PC-9 (cell line): ENCODE results near the gene VSIG8. TPM values are rescaled to one million over a fixed set of nuclear protein-coding genes. Genes with fewer than 3 reads are reported as not detected.

Experiments
- BruUV-seq: library from RNA; stranded (reverse); fragments of 400-500 nt; replicated peaks from 2 replicates; lab custom pipeline; 2021; lab: Mats Ljungman, UMichigan
- CTCF ChIA-PET: fragments of 300-600 bp; sonication (Branson Sonifier 250); formaldehyde crosslinking; loops from one replicate; lab custom pipeline; 2022; ENCODE audit warnings: antibody characterized with exemption; lab: Charles Lee
- POLR2A ChIA-PET: fragments of 300-600 bp; sonication (Branson Sonifier 250); formaldehyde crosslinking; loops from one replicate; lab custom pipeline; 2022; ENCODE audit warnings: antibody characterized with exemption; ENCODE audit not compliant: unreplicated experiment; lab: Charles Lee
- DNase-seq, 2 experiments: peaks; one replicate each; pipeline versions ENCODE4 v3.0.0 to v3.0.0-alpha.2; 2015 to 2022; ENCODE audit warnings: mixed read lengths in 1 of 2
- H2AFZ ChIP-seq: fragments of 200-600 bp; sonication (generic); 2 replicates; pipeline ENCODE4 v1.8.1; 2017; ENCODE audit warnings: antibody characterized with exemption
- H3F3A ChIP-seq: fragments of 200-600 bp; sonication (generic); 2 replicates; pipeline ENCODE4 v1.8.1; 2017; ENCODE audit warnings: antibody characterized with exemption, mild to moderate bottlenecking, low read depth; ENCODE audit not compliant: insufficient read depth
- H3K27ac ChIP-seq: fragments of 200-600 bp; sonication (generic); 2 replicates; pipeline ENCODE4 v1.6.1; 2016; ENCODE audit warnings: mixed run types
- H3K27me3 ChIP-seq: fragments of 200-600 bp; sonication (generic); 2 replicates; pipeline ENCODE4 v1.6.1; 2016; ENCODE audit warnings: low read depth, mixed run types; ENCODE audit not compliant: insufficient read depth
- H3K36me3 ChIP-seq: fragments of 200-600 bp; sonication (generic); 2 replicates; pipeline ENCODE4 v1.6.1; 2016; ENCODE audit warnings: low read depth, mixed run types
- H3K4me1 ChIP-seq: fragments of 200-600 bp; sonication (generic); replicated peaks from 2 replicates; pipeline ENCODE4 v1.6.1; 2016; ENCODE audit warnings: mixed run types; ENCODE audit not compliant: insufficient read depth
- H3K4me2 ChIP-seq: fragments of 200-600 bp; sonication (generic); 2 replicates; pipeline ENCODE4 v1.6.1; 2017; ENCODE audit warnings: mixed run types
- H3K4me3 ChIP-seq: fragments of 200-600 bp; sonication (generic); 2 replicates; pipeline ENCODE4 v1.6.1; 2016; ENCODE audit warnings: mixed run types
- H3K79me2 ChIP-seq: fragments of 200-600 bp; sonication (generic); 2 replicates; pipeline ENCODE4 v1.6.1; 2017; ENCODE audit warnings: low read depth, mixed run types
- H3K9me2 ChIP-seq: fragments of 200-600 bp; sonication (generic); 2 replicates; pipeline ENCODE4 v1.8.1; 2017; ENCODE audit warnings: mild to moderate bottlenecking; ENCODE audit not compliant: insufficient read depth
- H3K9me3 ChIP-seq: fragments of 200-600 bp; sonication (generic); 2 replicates; pipeline ENCODE4 v1.8.1; 2016; ENCODE audit warnings: low read depth; ENCODE audit not compliant: insufficient read depth
- H4K20me1 ChIP-seq: fragments of 200-600 bp; sonication (generic); 2 replicates; pipeline ENCODE4 v1.8.1; 2017; ENCODE audit not compliant: insufficient read depth
- CTCF ChIP-seq: fragments of 200-600 bp; sonication (generic); conservative IDR thresholded peaks from 2 replicates; pipeline ENCODE4 v1.6.1; 2017; ENCODE audit warnings: mixed run types, antibody characterized with exemption, mild to moderate bottlenecking, moderate library complexity
- EZH2 ChIP-seq: fragments of 200-600 bp; sonication (generic); IDR thresholded peaks from 2 replicates; pipeline ENCODE4 v1.8.0; 2017; ENCODE audit warnings: antibody characterized with exemption, low read depth
- intact Hi-C: fragments of 100-400 bp; cut with micrococcal nuclease; formaldehyde crosslinking; loops from one replicate; pipeline ENCODE4 v1.10.0; 2022; ENCODE audit not compliant: unreplicated experiment
- microRNA-seq: library from miRNA; unstranded; fragments of <30 nt; microRNA quantifications from one replicate; pipeline ENCODE4 v1.2.0, GENCODE V29; 2021; ENCODE audit warnings: borderline number of aligned reads, borderline replicate concordance
- total RNA-seq: library from RNA; stranded (reverse); gene quantifications from 2 replicates; pipeline ENCODE4 v1.2.3, GENCODE V29; 2021

VSIG8 gene
- total RNA-seq, 1 experiment from 2014 or later: not detected

GRCh38 chr1:159815926-159816325 lies 46.5 kb downstream of the VSIG8 start:
- ChIA-PET CTCF (no interaction called here), POLR2A (no interaction called here)
- no peaks in the 10 kb centered on the region for H4K20me1 ChIP-seq
- no peaks in the 10 kb centered on the region for H3K9me2 ChIP-seq
- no peaks in the 10 kb centered on the region for H3F3A ChIP-seq
- H3K79me2 ChIP-seq: no peaks in the 10 kb centered on the region
- no peak overlapping the region for H2AFZ ChIP-seq
- H3K4me1 ChIP-seq: no peaks in the 10 kb centered on the region
- H3K36me3 ChIP-seq: no peaks in the 10 kb centered on the region
- H3K9me3 ChIP-seq: no peaks in the 10 kb centered on the region
- H3K27ac ChIP-seq: no peak overlapping the region
- intact Hi-C loops: no loop called here
- no peak overlapping the region for H3K4me3 ChIP-seq
- DNase-seq: no peak
- TF ChIP-seq EZH2 (no peak), CTCF (no peak)
- H3K27me3 ChIP-seq: peaks cover 9% of the 10 kb centered on the region; the same call in 1 of the 2 replicates
- no peak overlapping the region for H3K4me2 ChIP-seq
- no TSS peak for BruUV-seq

- POLR2A ChIA-PET: no interaction called here
- no TSS peak for BruUV-seq
Measured at GRCh38 chr1:159804924-159805323, 57.5 kb downstream of the VSIG8 start.

More at GRCh38 chr1:159804924-159805323, 57.5 kb downstream of the VSIG8 start:
- Histone ChIP-seq H4K20me1 (no peaks in the 10 kb centered on the region), H3K9me3 (no peaks in the 10 kb centered on the region), H3F3A (no peaks in the 10 kb centered on the region), H3K27me3 (no peaks in the 10 kb centered on the region), H3K4me2 (no peak overlapping the region), H2AFZ (no peak overlapping the region), H3K79me2 (no peaks in the 10 kb centered on the region), H3K27ac (no peak overlapping the region), H3K9me2 (no peaks in the 10 kb centered on the region), H3K36me3 (no peaks in the 10 kb centered on the region), H3K4me3 (no peak overlapping the region), H3K4me1 (no peaks in the 10 kb centered on the region)
- TF ChIP-seq CTCF (no peak), EZH2 (no peak)
- intact Hi-C loops: no loop called here
- CTCF ChIA-PET: interaction anchor here (0.7 kb wide), 1 partner anchor 89 kb away, joined by 3 read pairs; no protein-coding TSS in a partner anchor
- DNase-seq: no peak

Small RNA genes lying within 50 kb of the gene (microRNA-seq; reads per million reads assigned to microRNA genes)
- gene MIR4259: not detected

Other genes with a start within 250 kb of the VSIG8 start
- not detected in 2 replicates for gene CRP, start 148.1 kb downstream of the VSIG8 start, total RNA-seq
- 33.1 and 50.4 TPM in 2 replicates for gene DUSP23, start 81.7 kb downstream of the VSIG8 start, total RNA-seq
- not detected in 2 replicates for gene FCRL6, start 60.3 kb downstream of the VSIG8 start, total RNA-seq
- not detected in 2 replicates for gene SLAMF8, start 35.8 kb downstream of the VSIG8 start, total RNA-seq
- 8.2 and 9.3 TPM in 2 replicates for gene CFAP45, start 37.5 kb upstream of the VSIG8 start, total RNA-seq
- 473 and 481 TPM in 2 replicates for gene TAGLN2, start 62.9 kb upstream of the VSIG8 start, total RNA-seq
- gene IGSF9, start 83.0 kb upstream of the VSIG8 start, total RNA-seq: 22.9 and 23.4 TPM in 2 replicates
- 0.58 and 0.94 TPM in 2 replicates for gene SLAMF9, start 91.6 kb upstream of the VSIG8 start, total RNA-seq
- 3.3 and 4.0 TPM in 2 replicates for gene PIGM, start 169.3 kb upstream of the VSIG8 start, total RNA-seq
- gene KCNJ10, start 207.5 kb upstream of the VSIG8 start, total RNA-seq: not detected in 2 replicates
- not detected in 2 replicates for gene KCNJ9, start 218.9 kb upstream of the VSIG8 start, total RNA-seq
- gene IGSF8, start 236.0 kb upstream of the VSIG8 start, total RNA-seq: 27.4 and 38.0 TPM in 2 replicates